GM21723 (cell line): ENCODE results near the gene ATP5F1D.

Source experiments
- ATAC-seq: cut with Tn5 transposase; IDR thresholded peaks from one replicate; pipeline ENCODE4 v1.9.1; 2021; ENCODE audit warnings: mild to moderate bottlenecking, moderate library complexity; ENCODE audit not compliant: unreplicated experiment

The ATP5F1D gene

GRCh38 chr19:1290196-1290702, 48.7 kb downstream of the ATP5F1D start:
- no peak for ATAC-seq

- ATAC-seq: no peak
These were observed 49.4 kb downstream of the ATP5F1D start for GRCh38 chr19:1290703-1291651.

- no peak for ATAC-seq
These were observed 50.3 kb downstream of the ATP5F1D start for GRCh38 chr19:1291761-1292418.

- no peak for ATAC-seq
These were observed 51.0 kb downstream of the ATP5F1D start for GRCh38 chr19:1292419-1293151.

- ATAC-seq: no peak
These were observed 52.4 kb downstream of the ATP5F1D start for GRCh38 chr19:1293782-1294604.
